GM19023 (cell line): ENCODE results near the gene PCDH9.

Experiments
- ATAC-seq: cut with Tn5 transposase; IDR thresholded peaks from one replicate; pipeline ENCODE4 v1.9.1; 2021; ENCODE audit warnings: mild to moderate bottlenecking, moderate library complexity; ENCODE audit not compliant: unreplicated experiment

The PCDH9 gene

GRCh38 chr13:66427458-66427861 is 802.7 kb downstream of the PCDH9 start:
- ATAC-seq = no peak

DNA sequence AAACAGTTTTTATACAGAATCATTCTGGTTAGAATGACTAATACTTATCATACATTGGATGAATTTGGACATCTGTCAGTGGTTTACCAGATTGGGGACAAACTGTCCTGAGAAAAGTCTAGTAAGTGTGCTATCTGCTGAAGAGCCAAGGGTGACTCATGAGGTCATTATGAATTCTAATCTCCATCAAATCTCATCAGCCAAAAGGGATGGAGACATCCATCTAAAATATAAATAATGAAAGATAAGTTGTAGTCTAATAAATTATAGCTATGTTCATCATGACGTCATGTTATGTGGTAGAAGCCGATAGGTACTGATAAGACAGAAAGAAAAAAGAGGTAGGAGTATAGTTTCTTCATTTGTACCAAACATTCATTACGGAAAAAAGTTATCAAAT is 804.4 kb downstream of the PCDH9 start:
- no peak for ATAC-seq

- no peak for ATAC-seq
Measured at GRCh38 chr13:66424422-66424821, 805.7 kb downstream of the PCDH9 start.

DNA sequence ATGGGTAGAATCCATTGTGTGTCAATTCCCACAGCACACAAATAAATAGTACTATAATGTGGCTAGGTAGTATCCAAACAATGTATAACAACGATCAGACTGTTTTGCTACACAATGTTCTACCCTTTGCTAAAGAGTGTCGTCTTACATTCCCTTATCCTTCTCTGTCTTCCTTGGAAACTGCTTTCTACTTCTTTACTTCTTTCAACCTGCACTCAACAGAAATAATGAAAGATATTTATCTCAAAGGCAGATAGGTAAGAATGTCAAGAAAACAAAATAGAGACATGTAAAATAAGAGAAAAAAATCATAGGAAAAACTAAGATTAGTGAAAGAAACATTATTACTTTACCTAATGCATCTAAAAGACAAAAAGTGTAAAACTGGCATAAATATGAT is 814.7 kb downstream of the PCDH9 start:
- ATAC-seq = no peak

DNA sequence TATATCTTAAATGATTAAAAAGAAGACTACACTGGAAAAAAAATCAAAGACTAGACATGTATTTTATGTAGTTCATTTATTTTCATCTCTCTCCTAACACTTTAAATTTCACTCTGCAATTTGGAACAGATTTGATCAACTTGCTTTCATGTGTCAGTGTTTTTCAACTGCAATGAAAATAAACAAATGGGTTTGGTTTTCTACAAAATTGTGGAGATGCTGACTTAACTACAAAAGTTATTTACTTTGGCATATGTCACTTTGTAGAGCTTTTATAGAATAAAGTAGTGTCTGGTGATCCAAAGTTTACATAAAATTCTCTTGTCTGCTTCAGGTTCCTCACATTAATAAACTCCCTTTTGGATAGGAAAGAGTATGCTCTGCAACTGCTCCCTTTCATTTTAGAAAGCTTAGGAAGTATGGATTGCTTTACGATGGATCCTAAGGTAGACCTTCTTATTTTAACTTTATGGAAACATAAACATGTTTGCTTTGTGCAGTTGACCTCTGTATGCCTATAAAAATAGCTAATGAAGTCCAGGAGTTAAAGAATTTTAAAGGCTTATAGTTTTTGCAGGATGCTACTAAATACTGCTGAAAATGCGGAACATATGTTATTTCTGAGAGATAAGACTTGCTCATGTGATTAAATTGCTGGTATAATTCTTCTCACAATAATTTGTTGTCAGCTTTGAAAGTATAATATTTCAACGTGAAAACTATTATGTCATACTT is 815.9 kb downstream of the PCDH9 start:
- no peak for ATAC-seq

DNA sequence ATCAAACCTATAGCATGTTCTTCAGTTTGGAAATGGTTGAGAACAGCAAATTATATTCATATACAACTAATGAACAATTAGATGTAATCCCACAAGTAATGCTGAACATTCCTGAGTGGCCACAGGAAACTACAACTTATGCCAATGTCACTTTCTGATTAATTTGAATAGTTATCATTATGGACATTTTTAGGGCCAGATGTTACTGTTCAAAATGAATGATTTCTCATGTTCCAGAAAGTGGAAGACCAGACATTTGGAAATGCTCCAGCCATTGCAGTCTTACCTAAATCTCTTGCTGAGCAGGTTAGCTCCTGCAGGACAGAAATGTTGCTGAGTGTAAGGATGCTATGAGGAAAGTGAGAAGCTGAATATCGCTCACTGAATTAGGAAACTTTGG is 819.8 kb downstream of the PCDH9 start:
- ATAC-seq = no peak

GRCh38 chr13:66409542-66409941 is 820.6 kb downstream of the PCDH9 start:
- ATAC-seq = no peak

DNA sequence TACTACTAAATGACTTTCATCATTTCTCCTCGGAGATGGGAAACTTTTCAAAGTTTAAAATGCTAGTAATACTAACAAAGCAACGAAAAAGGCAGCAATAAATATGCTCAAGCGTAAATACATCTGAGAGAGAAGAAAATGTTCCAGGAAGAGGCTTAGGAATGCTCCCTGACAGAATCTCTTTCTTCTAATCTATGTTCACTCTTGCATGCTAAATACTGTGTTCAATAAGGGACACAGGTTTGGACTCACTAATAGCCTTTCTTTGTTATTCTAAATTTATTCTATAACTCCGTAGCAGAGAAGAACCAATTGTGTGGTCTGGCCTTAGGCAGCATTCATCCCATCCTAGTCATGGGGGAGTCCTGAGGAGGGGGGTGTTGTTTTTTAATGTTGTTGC is 823.0 kb downstream of the PCDH9 start:
- ATAC-seq = no peak

DNA sequence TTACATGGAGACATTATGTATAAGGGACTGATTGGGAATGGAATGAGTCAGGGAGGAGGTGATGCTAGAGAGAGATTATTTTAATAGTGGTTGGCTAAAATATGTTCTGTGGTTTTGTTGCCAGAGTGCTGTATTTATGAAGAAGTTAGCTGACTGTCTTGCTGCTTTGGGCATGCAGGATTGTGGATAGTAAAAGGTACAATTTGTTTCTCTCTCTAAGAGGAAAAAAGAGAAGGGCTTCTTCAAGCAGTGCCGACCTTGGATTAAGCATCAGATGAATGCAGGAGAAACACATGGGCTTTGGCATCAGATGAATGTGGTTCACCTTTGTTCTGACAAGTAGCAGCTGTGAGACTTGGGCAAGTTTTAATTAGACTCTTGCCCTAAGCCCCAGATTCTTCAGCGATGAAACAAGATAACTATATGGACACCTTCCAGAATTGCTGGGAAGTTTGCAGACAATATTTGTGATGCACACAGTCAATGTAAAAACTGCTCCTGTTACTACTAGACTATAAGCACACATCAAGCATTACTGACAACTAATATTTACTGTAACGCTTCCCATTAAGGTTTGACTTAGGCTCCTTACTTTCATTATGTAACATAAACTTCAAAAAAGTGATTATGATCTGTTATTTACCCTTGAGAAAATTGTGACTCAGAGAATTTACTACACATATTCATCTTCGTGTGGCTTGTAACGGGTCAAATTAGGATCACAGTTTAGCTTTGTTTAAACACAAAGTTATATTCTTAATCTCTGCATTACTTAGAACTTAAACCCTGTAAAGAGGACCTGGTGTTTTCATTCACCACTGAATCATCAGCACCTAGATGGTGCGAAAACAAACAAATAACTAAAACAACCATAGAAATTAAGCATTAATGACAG is 824.0 kb downstream of the PCDH9 start:
- no peak for ATAC-seq

DNA sequence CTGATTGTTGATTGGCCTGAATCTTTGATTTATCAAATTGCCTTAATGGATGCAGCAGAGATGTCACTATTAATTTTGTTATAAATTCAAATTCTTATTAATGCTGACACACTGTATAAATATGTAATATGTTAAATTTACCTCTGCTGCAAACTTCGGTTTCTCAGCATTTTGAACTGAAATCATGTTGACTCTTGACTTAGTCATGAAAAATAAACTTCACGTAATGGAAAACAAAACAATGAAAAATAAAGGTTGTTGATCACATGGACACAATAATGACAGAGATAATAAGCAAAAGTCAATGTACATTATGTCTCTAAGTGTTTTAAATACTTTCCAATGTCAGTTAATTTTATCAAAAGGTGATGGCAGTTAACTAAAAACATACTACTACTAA is 827.6 kb downstream of the PCDH9 start:
- no peak for ATAC-seq

GRCh38 chr13:66402066-66402465 is 828.1 kb downstream of the PCDH9 start:
- ATAC-seq = no peak

GRCh38 chr13:66400292-66400691 is 829.8 kb downstream of the PCDH9 start:
- no peak for ATAC-seq

- ATAC-seq = no peak
Measured at GRCh38 chr13:66399873-66400272, 830.3 kb downstream of the PCDH9 start.

DNA sequence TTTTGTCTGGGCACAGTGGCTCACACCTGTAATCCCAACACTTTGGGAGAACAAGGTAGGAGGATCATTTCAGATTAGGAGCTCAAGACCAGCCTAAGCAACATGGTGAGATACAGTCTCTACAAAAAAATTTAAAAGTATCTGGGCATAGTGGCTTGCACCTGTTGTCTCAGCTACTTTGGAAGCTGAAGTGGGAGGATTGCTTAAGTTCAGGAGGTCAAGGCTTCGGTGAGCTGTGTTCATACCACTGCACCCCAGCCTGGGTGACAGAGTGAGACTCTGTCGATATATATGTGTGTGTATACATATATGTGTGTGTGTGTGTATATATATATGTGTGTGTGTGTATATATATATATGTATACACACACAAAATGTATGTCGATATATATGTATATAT is 833.0 kb downstream of the PCDH9 start:
- ATAC-seq = no peak

GRCh38 chr13:66391322-66391721 is 838.8 kb downstream of the PCDH9 start:
- ATAC-seq = no peak

GRCh38 chr13:66378894-66379293 is 851.2 kb downstream of the PCDH9 start:
- no peak for ATAC-seq

DNA sequence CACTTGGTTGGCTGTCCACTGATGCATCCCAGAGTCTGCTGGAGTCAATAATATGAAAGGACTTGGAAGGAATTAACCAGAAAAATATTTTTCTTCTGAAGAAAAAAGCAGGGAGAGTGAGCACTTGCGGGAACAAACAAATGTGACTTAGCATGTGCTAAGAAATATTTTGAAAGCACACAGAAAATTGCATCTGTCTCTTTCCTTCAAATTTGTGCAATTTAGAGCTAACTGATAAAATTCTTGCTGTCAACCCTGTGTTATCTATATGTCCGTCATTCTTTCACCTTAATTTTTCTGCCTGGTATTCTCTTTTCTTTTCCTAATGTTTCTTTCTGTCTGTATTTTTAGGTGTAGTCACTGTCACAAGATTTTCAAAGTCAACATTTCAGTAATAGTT is 852.6 kb downstream of the PCDH9 start:
- ATAC-seq = no peak

DNA sequence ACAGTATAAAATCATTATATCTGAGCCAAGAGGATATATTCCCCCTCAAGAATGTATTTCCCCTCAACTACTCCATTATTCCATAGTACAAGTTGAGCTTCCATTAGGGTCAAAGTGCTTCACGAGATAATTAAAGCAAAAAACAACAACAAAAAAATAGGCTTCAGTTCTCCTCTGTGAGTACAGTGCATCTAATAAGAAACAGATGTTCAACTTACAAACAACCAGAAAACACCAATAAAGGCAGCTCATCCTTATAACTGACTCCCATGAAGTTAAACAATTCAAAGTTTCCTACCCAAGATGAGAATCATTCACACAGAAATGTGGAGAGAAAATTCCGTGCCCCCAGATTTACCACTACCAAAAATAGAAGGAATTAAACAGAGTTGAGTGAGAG is 854.4 kb downstream of the PCDH9 start:
- ATAC-seq = no peak

DNA sequence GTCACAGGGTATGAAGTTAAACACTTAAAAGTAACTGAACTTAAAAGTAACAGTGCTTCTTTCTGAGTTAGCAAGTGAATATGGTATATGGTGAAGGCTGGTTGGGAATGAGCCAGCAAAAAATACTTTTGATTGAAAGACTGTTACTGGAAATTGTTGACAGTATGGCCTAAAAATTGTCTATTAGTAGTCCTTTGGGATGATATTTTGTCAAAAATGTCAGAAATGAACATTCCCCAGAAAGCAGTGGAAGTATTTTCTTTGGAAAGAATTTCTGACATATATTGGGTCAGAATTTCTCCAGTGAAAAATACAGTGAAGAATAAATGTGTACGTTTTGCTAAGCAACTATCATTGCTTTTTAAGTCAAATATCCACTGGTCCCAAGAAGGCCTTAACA is 860.5 kb downstream of the PCDH9 start:
- ATAC-seq = no peak

DNA sequence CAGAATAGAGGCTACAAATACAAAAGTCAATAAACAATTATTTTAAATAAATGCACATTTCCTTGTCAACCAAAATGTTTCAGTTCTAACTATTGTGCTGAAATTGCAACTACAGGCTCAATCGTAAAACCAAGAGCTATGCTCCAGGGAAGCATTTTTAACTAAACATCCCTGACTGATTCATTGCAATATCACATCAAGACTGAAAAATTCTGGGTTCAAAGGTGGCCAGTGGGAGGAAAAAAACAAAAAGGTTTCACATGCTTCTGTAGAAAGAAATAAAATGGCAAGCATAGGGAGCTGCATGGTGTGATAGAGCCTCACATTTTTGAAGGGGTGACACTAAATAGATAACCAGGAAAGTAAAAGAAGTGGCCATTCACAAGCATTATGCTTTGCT is 862.8 kb downstream of the PCDH9 start:
- ATAC-seq = no peak

- ATAC-seq = no peak
Measured at GRCh38 chr13:66365101-66365500, 865.0 kb downstream of the PCDH9 start.

GRCh38 chr13:66364346-66364745 is 865.8 kb downstream of the PCDH9 start:
- no peak for ATAC-seq
